Sciatic nerve (tissue), 2 donors: Measurements from ENCODE around the gene SALL1. TPM values are rescaled to one million over a fixed set of nuclear protein-coding genes. Genes with fewer than 3 reads are reported as not detected.

ENCODE experiments used
- ATAC-seq: fragments of 200-7000 bp; cut with Tn5 transposase; one replicate; pipeline ENCODE4 v1.9.1; 2020; ENCODE audit warnings: mild to moderate bottlenecking, moderate library complexity
- DNase-seq: peaks from one replicate; pipeline ENCODE4 v3.0.0-alpha.2; 2020; ENCODE audit warnings: low spot score
- intact Hi-C: fragments of 100-400 bp; cut with DNase I; formaldehyde crosslinking; loops from one replicate; pipeline ENCODE4 v1.14.2; 2022
- total RNA-seq: library from RNA; stranded (reverse); fragmentation: NEBNext Ultra II Directional; extraction: Animal tissue kit (Norgen Biotek cat#: 25700); gene quantifications from one replicate; pipeline ENCODE4 v1.2.1, GENCODE V29; 2021
- donor health status: DM: no; HTN: no; CAD: no.
- donor health status: DM: no; HTN: no; CAD: no.

SALL1 gene
- 0.98 TPM for total RNA-seq

DNA sequence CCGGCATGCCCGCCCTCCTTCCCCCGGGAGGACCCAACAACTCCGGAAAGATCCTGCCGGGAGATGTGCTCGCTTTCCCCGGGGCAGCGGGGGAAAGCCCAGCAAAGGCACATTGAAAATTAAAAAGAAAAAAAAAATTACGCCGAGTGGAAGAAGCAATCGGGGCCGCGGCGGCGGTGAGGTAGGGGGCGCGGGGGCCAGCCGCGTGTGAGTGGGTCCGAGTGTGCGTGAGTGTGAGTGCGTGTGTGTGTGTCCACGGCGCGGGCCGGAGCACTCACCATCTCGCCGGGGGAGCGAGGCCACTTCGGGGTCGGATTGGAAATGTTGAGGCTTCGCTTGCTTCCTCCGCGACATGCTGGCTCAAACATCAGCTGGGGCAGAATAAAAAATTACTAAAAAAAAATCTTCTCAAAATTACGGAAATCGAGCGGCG lies at the start of gene SALL1:
SALL1 (minus strand) TSS at position 383 of the 433 bp plus-strand sequence; CDS start at position 354, 29 bp downstream.
- ATAC-seq, result no peak
- intact Hi-C loops, result no loop called here

GRCh38 chr16:51200793-51201192 lies 49.7 kb upstream of the SALL1 start:
- DNase-seq, result no peak
- intact Hi-C loops, result no loop called here
- ATAC-seq, result no peak

More for the DNA sequence above, at the start of gene SALL1:
- no peak for DNase-seq

DNA sequence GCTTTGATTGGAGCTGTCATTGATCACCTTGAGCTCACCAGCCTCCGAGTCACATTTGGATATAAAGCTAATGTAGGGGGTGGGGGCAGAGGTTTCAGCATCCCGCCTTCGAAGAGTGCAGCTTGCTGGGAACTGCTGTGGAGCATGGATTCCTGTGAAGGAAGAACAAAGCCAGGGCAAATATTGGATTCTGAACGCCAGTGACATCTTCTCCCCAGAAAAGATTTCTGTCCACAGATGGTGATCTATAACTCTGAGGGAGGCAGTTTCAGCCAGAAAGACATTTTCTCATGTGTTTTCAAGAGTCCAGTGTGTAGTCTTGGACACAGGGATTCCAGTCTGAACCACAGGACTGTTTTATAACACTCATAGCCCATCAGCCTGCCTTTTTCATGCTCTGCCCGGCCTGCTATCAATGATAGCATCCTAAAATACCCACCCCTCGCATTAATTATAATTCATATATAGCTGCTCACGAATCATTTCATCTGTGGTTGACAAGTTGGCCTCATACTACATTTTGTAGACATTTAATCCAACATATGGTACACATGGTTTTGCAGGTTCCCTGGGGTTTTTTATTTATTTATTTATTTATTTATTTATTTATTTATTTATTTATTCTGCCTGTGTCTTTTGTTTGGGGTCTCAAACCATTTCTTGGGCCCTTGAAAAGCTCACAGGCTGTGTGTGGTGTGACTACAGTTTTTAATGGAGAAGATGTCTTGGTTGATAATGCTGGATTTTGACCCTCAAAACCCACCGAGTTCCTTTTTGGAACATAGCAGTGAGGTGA lies 47.1 kb upstream of the SALL1 start:
- DNase-seq, result no peak

DNA sequence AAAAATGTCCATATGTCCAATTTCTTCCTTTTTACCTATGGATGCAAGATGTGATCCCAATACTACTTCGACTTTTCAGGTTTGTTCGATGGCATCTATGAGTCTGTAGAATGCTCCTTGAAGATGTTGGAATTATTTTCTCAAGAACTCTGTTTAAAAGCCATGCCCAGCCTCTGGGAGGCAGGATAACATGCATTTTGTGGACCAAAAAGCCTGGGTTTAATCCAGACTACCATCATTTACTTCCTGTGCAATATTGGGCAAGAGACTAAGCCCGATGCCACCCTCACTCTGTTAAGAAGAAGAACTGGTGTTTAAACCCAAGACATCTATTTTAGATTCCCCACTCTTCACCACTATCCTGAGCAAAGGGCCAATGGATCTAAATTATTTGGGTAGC lies 42.8 kb upstream of the SALL1 start:
- intact Hi-C loops, result no loop called here
- no peak for DNase-seq
- no peak for ATAC-seq

More for the DNA sequence above, 47.1 kb upstream of the SALL1 start:
- ATAC-seq, result no peak
- intact Hi-C loops, result loop anchor here (5.0 kb wide), 1 partner anchor 1106 kb away; no protein-coding TSS in a partner anchor

- intact Hi-C loops, result no loop called here
- ATAC-seq, result no peak
- no peak for DNase-seq
Measured at GRCh38 chr16:51184702-51185433, 33.8 kb upstream of the SALL1 start.

GRCh38 chr16:51181503-51181811 lies 30.4 kb upstream of the SALL1 start:
- ATAC-seq (no peak), DNase-seq (no peak)
- intact Hi-C loops, result no loop called here

DNA sequence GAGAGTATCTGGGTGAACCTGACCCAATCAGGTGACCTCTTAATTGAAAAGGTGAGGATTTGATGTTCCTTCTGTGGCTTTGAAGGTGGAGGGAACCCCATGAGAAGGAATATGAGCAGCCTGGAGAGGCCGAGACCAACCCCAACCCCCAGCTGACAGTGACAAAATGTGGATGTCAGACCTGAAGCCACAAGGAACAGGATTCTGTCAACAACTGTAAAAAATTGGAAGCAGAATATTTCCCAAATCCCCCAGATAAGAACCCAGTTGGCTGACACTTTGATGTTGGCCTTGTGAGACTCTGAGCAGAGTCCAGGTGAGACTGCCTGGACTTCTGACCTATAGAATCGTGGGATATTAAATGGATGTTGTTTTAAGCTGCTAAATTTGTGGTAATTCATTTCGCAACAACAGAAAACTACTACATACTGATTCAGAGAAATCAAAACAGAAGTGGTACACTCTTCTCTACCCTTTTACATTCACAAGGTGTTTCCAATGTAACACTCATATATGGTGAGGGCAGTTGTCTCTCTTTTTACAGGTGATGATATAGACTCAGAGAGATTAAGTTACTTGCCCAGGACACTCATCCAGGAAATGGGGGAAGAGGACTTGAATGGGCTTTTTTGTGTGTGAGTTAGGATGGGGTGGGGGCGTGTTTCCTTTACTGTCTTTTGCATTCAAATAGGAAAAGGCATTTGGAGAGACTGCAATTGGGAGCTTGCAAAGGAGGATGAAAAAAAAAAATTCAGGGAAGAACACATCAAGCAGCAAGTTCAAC lies 29.8 kb upstream of the SALL1 start:
- no peak for DNase-seq
- no peak for ATAC-seq
- intact Hi-C loops, result no loop called here

DNA sequence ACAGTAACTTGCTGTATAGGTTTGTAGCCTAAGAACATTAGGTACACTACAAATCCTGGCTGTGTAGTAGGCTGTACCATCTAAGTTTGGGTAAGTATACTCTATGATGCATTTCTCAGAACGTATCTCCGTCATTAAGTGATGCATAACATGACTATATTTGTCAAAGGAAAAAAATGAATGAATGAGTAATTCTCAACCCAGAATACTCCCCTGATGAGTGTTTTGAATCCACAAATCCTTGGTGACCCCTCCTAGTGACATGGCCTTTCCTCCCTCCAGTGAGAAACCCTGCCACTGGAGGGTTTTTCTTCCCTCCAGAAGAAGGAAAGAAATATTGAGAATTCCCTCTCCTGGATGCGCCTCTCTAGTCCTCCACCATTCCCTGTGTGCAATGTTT lies 24.0 kb upstream of the SALL1 start:
- intact Hi-C loops, result no loop called here
- ATAC-seq (no peak), DNase-seq (no peak)

- intact Hi-C loops, result no loop called here
- no peak for ATAC-seq
Measured at GRCh38 chr16:51172368-51172767, 21.3 kb upstream of the SALL1 start.

DNA sequence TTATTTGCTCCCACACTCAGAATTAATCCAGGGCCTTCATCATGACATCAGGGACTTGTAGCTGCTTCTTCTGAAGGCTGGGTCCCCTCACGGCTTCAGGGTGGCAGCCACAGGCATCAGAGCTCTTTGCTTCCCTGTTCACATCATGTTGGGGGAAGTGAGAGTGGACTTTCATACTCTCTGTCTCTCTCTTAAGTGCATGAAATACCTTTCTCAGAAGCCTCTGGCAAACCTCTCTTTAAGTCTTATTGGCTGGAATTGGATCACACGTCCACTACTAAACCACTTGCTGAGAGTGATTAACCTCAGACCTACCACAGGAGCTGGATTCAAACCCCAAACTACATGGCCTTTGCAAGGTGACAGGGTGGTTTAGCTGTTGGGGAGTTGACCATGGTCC lies 17.7 kb upstream of the SALL1 start:
- intact Hi-C loops, result no loop called here
- DNase-seq (no peak), ATAC-seq (no peak)

More at GRCh38 chr16:51172368-51172767, 21.3 kb upstream of the SALL1 start:
- DNase-seq, result no peak

- ATAC-seq, result no peak
Measured at GRCh38 chr16:51167170-51167895, 16.3 kb upstream of the SALL1 start.

GRCh38 chr16:51166541-51166940 lies 15.5 kb upstream of the SALL1 start:
- ATAC-seq (no peak), DNase-seq (no peak)
- intact Hi-C loops, result no loop called here

More at GRCh38 chr16:51167170-51167895, 16.3 kb upstream of the SALL1 start:
- no peak for DNase-seq
- intact Hi-C loops, result no loop called here

- intact Hi-C loops, result no loop called here
- DNase-seq, result no peak
- no peak for ATAC-seq
Measured at GRCh38 chr16:51166091-51166490, 15.0 kb upstream of the SALL1 start.

GRCh38 chr16:51165043-51165442 lies 14.0 kb upstream of the SALL1 start:
- ATAC-seq (no peak), DNase-seq (no peak)
- intact Hi-C loops, result no loop called here

GRCh38 chr16:51164574-51164973 lies 13.5 kb upstream of the SALL1 start:
- intact Hi-C loops, result no loop called here
- DNase-seq (no peak), ATAC-seq (no peak)

DNA sequence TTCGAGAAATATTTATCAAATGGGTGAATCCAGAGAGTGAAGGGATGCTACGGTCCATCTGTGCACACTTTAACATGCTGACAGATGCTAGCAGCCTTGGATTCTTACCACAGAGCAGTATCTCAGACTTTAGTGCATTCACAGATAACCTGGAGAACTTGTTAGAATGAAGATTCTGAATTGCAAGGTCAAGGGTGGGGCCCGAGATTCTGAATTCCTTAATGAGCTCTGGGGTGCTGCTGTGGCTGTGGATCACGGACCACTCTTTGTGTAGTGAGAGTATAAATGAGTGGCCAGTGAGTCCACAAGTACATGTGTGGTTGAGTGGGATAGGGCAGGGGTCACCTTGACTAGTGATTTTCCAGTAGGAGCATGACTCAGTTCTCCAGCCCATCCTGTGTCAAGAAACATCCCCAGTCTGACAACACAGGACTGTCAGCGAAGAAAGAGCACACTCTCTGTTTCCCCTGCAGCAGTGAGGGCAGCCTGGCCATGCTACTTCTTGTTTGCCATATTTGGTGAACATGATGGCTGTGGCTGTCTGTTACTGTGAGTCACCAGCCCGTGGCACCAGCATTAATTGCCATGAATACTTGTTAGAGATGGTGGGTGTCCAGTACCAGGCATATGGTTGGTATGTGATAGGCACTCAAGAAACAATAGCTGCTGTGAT lies 13.0 kb upstream of the SALL1 start:
- no peak for DNase-seq

GRCh38 chr16:51163366-51163765 lies 12.3 kb upstream of the SALL1 start:
- ATAC-seq (no peak), DNase-seq (no peak)
- intact Hi-C loops, result no loop called here

More for the DNA sequence above, 13.0 kb upstream of the SALL1 start:
- no peak for ATAC-seq
- intact Hi-C loops, result no loop called here

DNA sequence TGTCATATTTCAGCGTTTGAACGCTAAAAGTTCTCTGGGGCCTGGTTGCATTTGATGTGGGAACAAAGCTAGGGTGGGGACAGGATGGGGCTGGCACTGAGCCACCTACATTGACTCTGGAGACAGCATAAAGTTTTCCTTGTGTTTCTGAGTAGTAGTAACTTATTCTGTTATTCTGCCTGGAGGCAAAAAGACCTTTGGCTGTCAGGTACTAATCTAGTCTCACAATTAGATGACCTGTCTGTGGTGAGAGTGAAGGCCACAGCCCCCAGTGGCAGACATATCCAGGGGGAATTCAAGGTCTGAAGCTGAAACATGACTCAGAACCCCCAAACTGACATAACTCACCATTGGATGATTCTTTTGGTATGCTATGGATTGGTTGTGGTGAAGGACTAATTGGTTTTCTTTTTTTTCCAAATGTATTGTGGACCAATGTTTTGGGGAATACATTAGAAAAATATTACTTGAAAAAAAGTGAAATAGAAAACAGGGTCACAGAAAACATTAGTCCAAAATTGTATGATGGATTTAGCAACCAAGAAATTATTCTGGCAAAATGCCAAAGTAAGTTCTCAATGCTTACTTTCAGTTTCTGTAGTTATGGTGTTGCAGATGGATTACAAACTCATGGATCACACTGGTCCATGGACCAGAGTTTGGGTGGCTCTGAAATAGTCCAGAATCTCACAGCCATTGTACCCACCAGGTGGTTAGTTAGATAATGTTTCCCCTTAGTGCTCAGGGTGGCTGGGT lies 10.5 kb upstream of the SALL1 start:
- ATAC-seq, result no peak
- intact Hi-C loops, result no loop called here
- DNase-seq, result no peak
